Activated CD8-positive, alpha-beta memory T cell treated with anti-CD3 and anti-CD28 coated beads, Interleukin-2, amount 50 U/mL, for 1 hour (primary cell): Measurements from ENCODE around the gene CORO2A.
"Not testable (repeated sequence)": the region's sequence is repeated elsewhere in the genome, so short reads cannot be mapped to it uniquely, and the experiment has no call there.

Source experiments
- DNase-seq: peaks from one replicate; pipeline ENCODE4 v3.0.0-alpha.2; 2020; ENCODE audit errors: extremely low read depth

The CORO2A gene

GRCh38 chr9:98084396-98084795 is 108.0 kb downstream of the CORO2A start:
- DNase-seq, result no peak

- no peak for DNase-seq
Observed at GRCh38 chr9:98083566-98084183, 108.8 kb downstream of the CORO2A start.

GRCh38 chr9:98083061-98083501 is 109.4 kb downstream of the CORO2A start:
- DNase-seq, result no peak

GRCh38 chr9:98081477-98082219 is 110.8 kb downstream of the CORO2A start:
- DNase-seq, result no peak

- DNase-seq, result no peak
Observed at GRCh38 chr9:98080780-98081179, 111.7 kb downstream of the CORO2A start.

GRCh38 chr9:98080326-98080725 is 112.1 kb downstream of the CORO2A start:
- no peak for DNase-seq

GRCh38 chr9:98078895-98079294 is 113.5 kb downstream of the CORO2A start:
- no peak for DNase-seq

- not testable (repeated sequence) for DNase-seq
Observed at GRCh38 chr9:98076514-98076890, 115.9 kb downstream of the CORO2A start.

- no peak for DNase-seq
Observed at GRCh38 chr9:98075332-98075805, 117.1 kb downstream of the CORO2A start.

GRCh38 chr9:98074115-98074990 is 118.1 kb downstream of the CORO2A start:
- DNase-seq, result no peak

GRCh38 chr9:98071737-98072136 is 120.7 kb downstream of the CORO2A start:
- no peak for DNase-seq
